ENCODE measurements around the gene TRAPPC4.
"Not testable (repeated sequence)": the region's sequence is repeated elsewhere in the genome, so short reads cannot be mapped to it uniquely, and the experiment has no call there.

The TRAPPC4 gene

DNA sequence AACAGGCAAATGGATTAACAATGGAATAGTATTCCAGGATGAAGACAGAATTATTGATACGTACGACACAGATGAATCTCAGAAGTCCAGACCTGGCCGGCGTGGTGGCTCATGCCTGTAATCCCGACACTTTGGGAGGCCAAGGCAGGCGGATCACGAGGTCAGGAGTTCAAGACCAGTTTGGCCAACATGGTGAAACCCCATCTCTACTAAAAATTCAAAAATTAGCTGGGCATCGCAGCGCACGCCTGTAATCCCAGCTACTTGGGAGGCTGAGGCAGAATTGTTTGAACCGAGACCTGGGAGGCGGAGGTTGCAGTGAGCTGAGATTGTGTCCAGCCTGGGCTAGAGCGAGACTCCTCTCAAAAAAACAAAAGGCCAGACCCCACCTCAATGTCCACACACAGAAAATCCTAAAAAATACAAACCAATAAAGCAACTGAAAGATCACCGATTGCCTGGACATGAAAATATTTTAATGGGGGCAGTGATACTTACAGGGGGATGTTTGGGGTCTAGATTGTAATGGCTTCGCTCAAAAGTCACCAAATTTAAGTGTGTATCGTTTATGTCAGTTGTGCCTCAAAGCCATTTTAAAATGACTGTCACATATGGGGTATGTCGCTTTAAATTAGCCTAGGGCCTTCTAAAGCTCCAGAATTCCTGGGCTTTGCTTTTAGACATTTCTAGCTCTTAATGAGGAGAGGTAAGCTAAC lies 4.2 kb upstream of the TRAPPC4 start:
- no peak for DNase-seq

DNA sequence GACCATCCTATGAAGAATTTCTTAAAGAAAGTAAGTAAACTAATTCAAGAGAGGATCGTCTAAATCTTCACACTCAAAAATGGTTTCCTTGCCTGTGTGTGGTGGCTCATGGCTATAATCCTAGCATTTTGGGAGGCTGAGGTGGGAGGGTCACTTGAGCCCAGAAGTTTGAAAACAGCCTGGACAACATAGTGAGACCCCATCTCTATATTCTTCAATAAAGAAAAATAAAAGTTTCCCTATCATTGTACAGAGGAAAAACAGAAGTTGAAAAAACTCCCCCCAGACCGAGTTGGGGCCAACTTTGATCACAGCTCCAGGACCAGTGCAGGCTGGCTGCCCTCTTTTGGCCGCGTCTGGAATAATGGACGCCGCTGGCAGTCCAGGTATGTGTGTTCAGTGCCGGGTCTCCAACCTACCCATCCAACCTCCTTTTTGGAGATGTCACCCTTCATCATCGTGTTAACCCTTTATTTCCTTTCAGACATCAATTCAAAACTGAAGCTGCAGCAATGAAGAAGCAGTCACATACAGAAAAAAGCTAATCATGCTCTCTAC lies 3.4 kb upstream of the TRAPPC4 start:
- no peak for DNase-seq

DNA sequence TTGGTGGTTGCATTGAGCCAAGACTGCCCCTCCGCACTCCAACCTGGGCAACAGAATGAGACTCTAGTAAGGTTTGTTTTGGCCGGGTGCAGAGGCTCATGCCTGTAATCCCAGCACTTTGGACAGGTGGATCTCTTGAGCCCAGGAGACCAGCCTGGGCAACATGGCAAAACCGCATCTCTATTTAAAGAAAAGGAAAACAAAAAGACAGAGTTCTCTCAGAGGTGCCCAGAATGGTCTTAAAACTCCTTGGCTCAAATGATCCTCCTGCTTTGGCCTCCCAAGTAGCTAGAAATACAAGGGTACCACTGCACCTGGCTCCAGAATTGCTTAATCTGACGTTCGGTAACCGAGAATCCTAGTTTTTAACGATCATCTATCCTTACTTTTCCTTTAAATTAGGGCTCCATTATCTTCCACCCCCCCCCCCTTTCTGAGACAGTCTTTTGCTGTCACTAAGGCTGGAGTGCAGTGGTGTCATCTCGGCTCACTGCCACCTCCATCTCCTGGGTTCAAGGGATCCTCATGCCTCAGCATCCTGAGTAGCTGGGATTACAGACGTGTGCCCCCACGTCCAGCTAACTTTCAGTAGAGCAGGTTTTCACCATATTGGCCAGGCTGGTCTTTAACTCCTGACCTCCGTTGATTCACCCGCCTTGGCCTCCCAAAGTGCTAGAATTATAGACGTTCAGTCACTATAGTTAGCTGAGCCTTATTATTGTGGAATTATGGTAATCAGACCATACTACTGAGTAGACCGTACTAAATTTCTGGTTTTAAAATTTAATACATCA lies 2.2 kb upstream of the TRAPPC4 start:
- no peak for DNase-seq

DNA sequence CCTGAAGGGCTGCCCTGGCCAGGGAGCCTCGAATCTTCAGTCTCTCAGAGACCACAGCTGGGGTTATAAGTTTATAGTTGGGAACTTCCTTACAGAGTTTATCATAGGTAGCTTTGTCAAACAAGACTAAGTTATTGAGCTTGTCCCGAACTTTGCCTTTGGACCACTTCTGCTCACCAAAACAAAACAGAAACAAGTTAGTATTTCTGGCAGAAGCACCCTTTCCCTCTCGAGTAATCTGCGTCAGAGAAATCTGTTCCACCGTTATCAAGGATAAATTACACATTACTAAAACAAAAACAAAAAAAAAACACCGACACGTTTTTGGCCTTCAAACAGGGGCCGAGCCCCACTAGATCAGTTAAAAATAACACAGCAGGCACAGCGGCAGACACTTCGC lies 1.2 kb upstream of the TRAPPC4 start:
- DNase-seq, result not testable (repeated sequence)

DNA sequence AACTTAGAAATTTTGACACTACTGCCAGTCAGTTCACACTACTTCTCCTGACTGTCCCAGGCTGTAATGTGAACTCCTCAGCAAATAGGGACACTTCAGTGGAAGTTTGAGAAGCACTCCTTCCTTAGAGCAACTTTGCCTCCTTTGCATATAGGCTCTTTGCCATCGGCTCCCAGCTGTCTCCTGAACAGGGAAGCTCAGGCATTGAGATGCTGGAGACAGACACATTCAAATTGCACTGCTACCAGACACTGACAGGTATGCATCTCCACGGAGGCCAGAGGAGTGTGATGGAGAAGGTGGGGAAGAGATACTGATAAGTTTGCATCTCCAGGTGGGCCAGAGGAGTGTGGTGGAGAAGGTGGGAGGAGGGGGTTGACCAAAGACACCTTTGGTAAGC lies 1.4 kb downstream of the TRAPPC4 start:
- no peak for DNase-seq

DNA sequence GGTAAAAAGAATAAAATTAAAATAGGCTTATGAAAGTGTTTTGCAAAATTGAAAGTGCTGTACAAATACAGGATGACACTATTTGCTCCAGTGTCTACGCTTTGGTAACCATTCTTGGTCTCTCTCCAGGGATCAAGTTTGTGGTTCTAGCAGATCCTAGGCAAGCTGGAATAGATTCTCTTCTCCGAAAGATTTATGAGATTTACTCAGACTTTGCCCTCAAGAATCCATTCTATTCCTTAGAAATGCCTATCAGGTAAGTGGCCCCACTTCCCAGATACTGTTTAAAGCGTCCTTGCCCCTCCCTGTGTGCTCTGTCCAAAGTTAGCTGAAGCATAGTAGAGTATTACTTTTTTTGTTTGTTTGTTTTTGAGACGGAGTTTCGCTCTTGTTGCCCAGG lies 3.1 kb downstream of the TRAPPC4 start:
- DNase-seq, result no peak

DNA sequence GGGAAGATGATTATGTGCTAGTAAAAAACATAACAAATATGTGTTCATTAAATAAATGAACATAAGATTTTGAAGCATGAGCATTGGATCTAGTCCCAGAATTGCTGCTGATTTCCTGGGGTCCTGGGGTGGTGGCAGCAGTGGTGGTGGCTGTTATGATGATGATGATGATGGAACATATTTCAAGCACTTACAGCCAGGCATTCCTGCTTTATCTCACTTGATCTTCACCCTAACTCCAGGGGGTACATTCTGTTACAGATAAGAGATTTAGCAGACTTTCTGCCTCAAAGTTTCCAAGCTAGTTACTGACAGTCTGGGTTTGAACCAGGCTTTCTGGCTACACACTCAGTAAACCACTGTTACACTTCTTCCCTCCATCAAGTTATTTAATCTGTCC lies 5.2 kb downstream of the TRAPPC4 start:
- no peak for DNase-seq

DNA sequence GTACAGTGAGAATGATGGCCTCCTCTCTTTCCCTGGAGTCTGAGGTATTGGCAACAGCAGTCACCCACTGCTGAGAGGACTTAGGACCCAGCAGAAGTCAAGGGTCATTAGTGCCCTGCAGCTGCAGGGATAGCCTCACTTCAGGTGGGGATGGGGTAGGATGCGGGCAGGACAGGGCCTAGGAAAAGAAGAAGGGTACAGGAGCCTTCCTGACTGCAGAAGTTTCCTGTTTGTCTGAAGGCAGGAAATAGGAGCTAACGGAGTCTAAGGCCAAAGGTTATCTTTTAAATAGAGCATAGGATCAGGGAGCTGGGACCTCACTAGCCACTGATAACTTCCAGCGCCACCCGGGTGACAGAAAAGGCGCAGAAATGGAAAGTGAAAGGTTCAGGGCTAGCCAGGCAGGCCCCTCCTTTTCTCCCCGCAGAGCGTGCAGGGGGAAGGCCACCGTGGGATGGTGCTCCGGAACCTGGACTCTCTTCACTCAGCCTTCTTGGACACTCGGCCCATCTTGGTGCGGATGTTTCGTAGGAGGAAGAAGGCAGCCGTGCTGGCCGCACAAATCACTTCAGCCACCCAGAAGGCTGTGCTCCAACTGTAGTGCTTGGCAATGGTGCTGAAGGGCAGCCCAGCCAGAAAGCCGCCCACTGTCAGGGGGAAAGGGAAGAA lies 6.0 kb downstream of the TRAPPC4 start:
- DNase-seq, result no peak

DNA sequence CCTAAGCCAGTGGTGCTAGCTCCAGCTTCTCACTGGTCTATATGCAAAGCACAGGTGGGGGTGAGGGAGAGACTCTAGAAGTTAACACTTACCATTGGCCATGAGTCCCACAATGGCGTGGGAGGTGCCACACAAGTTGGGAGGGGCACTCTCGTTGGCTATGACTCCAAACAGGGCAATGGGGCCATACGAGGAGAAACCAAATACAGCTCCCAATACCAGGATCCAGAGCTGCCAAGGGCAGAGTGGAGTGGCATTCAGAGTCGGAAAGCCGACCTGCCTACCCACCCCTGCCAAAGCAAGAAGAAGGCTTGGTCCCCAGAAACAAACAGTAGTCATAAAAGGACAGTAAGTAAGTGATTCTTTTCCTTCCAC lies 6.5 kb downstream of the TRAPPC4 start:
- no peak for DNase-seq

DNA sequence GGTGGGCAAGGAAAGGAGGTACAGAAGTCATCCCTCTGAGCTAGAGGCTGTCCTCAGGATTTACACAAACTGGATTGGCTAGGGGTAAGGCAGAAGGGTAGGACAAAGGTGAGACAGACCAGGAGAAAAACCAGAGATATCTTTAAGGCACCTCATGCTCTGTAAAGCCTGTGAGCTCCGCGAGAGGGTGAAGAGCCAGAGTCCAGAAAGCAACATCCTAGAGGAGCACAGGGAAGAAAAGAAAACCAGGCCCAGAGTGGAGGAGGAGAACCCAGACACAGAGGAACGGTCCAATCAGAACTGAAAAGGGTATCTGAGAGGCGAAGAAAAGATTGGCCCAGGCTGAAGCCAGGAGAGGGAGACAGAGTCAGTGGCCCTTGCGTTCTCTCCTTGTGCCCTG lies 7.0 kb downstream of the TRAPPC4 start:
- no peak for DNase-seq

DNA sequence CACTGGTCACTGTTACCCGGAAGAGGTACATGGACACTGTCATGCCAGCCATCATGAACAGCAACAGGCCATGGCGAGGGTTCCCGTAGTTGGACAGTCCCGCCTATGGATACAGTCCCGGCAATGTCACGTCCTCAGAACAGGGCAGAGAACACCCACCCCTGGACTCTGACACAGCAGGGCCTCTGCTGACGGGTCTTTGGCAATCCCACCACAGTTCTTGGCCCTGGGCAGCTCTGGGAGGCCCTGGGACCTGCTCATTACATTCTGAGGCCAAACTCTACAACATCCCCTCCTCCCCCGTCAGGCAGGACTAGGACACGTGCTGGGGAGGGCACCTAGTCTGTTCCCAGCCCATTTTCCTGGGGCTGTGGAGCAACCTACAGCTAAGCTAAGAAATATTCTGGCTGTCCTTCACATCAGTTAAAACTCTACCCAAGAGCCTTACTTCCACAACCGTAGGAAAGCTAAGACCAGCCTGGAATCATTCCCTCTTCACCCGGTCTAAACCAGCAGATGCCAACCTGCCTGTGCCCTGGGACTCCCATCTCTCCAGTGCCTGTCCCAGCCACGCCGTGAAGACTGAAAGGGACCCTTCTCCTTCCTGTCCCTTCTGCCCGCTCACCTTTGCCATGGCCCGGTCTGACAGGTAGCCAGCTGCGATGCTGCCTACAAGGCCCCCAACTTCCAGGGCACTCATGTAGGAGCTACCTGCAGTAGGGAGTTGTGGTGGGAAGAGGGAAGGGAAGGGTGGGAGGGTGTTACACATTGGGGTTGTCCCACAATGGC lies 7.6 kb downstream of the TRAPPC4 start:
- DNase-seq, result no peak

DNA sequence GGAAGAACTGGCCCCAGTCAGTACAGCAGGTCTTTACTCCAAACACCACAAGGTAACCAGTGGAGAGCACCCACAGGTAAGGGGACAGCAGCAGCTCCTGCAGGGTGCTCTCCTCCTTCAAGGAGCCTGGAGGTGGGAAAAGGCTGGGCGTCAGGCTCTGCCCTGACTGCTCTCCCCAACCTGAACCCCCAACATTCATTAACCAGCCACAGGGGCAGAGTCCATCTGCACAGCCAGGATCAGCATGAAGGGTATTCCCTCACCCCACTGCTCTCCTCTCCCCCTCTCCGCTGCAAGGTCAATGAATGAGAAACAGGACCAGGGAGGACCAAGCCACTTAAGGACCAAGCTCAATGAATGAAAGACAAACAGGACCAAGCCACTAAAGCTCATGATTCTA lies 8.4 kb downstream of the TRAPPC4 start:
- no peak for DNase-seq

DNA sequence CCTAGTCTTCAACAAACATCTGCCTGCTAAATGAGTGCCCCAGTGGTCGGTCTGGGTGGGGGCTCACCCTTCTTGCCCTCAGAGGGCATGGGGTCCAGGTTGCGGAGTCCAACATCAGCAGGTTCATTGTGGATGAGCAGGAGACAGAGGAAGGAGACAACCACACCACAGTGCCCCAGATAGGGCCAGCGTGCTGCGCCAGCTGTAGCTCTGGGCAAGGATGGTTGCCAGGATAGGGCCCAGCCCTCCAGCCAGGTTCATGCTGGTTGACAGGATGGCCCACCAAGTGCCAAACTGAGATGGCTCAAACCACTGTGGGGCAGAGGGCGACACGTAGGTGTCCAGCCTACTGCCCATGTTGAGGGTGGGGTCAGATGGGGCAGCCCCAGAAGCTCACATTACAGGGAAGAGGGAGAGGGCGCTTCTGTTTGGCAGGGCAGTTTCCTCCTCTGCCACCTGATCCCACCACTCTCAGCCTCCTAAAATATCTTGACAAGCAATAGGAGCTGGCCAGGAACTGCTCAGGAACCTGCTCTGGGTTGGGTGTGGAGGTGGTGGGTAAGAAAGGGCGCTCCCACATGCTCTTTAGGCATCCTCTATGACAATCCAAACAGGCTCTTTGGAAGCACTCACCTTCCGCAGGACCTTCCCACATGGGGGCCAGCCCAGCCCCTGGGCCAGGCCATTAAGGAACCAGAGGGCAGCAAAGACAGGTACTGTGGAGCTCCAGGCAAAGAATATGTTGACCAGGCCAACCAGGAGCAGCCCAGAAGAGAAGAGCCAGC lies 9.2 kb downstream of the TRAPPC4 start:
- no peak for DNase-seq

DNA sequence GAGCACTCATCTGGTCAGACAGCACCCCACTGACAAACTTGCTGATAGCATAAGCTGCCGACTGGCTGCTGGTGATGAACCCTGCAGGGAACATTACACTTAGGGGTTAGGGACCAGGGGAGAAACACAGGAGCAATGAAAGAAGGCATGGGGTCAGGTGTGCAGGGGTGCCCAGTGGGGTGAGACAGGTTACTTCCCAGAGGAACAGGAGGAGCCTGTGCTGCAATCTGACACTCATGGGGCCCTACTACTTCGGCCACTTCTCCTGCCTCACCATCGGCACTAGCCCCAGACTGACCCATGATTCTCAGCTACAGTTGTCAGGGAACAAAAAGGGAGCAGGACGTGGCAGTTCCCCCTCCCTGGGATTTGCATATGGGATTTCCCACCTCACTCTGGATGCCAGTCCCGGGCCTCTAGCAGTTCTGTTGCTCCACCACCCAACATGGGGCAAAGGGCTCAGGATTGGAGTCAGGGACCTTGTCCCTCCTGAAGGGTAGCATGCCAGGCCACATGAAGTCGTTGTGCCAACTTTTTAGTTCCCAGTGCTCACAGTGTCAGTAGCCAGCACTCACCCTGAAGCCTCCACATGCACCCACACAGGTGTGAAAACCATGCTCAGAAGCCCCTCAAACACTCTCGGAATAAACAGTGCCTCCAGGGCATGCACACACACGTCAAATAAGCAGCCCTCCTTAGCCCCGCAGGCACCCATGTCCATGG lies 9.9 kb downstream of the TRAPPC4 start:
- no peak for DNase-seq

DNA sequence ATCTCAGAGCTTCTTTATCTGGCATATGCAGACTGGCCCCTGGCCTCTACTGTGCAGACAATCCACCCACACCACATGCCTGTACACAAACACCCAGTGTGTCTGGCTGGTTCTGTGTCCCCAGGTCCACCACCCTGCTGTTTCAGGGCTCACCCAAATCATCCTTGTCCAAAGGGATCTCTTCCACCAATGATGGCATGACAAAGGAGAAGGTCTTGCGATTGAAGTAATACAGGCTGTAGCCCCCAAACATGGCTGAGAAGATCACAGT lies 10.4 kb downstream of the TRAPPC4 start:
- DNase-seq, result no peak

DNA sequence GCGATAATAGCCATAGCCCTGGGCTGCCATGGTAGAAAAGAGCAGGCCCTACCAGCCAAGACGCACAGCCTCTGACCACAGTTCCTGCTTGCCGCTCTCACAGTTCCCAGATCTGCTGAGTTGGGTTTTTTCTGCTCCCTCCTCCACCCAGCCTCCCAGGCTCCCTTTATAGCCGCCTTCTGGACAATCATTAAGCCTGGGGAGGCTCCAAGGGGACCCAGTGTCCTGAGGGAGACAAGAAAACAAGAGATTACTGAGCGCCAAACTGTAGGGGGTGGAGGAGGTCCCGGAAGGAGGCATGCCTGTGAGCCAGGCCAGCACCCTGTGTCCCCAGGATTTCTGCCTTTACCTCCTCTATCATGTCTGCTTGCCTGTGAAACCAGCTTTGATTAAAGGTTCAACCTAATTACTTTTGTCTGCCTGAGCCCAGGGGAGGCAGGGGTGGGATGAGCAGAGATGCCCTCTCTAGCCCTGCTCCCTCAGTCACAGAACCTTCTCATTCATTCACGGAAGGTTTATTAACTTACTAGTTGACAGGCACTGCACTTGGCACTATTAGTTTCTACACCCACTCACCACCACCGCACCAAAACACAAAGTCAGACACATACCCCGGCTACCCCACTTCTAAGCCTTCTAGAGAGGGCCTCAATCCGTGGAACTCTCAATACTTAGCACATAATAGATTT lies 10.9 kb downstream of the TRAPPC4 start:
- DNase-seq, result peak; percentile 73

DNA sequence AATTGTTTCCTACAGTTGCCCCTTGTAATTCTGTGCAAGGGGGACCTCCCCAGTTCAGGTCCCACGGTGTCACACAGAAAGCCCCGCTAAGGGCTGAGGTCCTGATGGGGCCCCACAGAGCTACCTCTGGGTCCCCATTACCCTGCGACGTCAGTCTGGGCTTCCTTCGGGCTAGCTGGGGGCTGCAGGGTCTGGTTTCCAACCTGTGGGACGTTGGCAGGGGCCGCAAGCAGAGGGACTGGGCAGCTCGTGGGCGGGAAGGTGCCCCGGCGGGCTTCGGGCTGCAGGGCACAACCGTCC lies 11.4 kb downstream of the TRAPPC4 start:
- no peak for DNase-seq

DNA sequence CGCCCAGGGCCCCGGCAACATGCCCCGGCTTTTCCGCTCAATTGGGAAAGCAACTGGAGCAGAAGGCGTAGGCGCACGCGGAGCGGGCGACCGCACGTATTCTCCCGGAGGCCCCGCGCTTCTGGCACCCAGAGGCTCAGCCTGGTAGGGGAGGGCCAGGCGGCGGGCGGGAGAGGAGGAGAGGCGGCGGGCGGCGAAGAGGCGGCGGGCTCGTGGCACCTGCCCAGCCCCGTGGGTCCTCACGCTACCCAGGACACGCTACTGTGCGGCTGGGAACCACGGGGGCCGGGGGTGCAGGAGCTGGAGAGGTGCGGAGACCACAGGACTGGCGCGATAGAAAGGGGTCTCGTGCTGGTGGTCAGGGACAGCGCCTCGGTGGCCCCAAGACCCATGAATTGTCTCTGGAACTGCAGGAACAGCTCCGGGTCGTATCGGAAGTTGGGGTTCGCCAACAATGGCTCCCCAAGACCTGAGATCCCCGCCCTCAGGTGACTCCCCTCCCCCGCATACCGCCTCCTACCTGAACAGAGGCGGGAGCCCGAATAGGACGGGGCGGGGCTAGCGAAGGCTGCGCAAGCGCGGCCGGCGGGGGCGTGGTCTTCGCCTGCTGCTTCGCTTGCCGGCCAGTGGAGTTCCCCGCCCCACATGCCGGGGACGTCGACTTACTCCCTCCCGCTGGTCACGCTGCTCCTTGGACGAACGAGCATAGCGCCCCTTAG lies 11.9 kb downstream of the TRAPPC4 start, which contains the start of gene SLC37A4:
SLC37A4 (minus strand) TSS at position 549 of the 719 bp plus-strand sequence.
- DNase-seq, result peak; percentile 98

DNA sequence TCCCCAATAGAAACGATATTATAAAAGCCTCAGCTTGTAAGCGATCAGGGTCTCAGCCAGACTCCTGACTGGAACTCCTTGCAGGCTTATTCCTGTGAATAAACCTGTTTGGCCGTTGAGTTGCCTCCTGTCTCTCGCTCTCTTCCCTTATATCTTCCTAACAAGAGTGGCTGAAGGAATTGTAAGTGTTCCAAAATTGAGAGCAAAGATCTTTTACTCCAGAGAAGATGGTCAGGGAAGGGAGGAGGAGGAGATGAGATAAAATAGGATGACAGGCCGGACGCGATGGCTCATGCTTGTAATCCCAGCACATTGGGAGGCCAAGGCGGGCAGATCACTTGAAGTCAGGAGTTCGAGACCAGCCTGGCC lies 13.3 kb downstream of the TRAPPC4 start:
- DNase-seq, result no peak

DNA sequence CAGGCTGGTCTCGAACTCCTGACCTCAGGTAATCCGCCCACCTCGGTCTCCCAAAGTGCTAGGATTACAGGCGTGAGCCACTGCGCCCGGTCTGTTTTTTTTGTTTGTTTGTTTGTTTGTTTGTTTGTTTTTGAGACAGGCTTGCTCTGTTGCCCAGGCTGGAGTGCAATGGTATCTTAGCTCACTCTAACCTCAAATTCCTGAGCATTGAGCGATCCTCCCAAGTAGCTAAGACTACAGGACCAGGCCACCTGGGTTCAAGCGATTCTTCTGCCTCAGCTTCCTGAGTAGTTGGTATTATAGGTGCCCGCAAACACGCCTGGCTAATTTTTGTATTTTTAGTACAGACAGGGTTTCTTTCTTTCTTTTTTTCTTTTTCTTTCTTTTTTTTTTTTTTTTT lies 14.9 kb downstream of the TRAPPC4 start:
- not testable (repeated sequence) for DNase-seq

DNA sequence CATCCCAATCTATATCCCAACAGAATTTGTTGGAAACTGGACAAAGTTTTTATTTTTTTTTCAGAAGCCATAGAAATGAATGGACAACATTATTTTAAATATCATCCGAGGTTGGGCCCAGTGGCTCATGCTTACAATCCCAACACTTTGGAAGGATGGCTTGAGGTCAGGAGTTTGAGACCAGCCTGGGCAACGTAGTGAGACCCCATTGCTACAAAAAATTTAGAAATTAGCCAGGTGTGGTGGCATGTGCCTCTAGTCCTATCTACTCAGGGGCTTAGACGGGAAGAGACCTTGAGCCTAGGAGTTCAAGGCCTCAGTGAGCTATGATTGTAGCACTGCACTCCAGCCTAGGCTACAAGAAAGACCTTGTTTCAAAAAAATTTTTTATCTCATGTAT lies 16.2 kb downstream of the TRAPPC4 start:
- DNase-seq, result no peak
